Liver (tissue), 3 donors: Measurements from ENCODE around the gene VRK2.

ENCODE experiments used
- CTCF ChIP-seq: fragments of 150-350 bp; IDR thresholded peaks from 2 replicates; pipeline ENCODE4 v1.5.1; 2017; ENCODE audit warnings: improper control_type of control experiment, low read depth, low read length; ENCODE audit not compliant: missing input control
- GABPA ChIP-seq, 2 donors: IDR thresholded peaks in 1 of 2; conservative IDR thresholded peaks in 1 of 2; 2 replicates each; pipeline ENCODE4 v1.6.1; 2016; ENCODE audit warnings: antibody characterized with exemption in 2 of 2, mild to moderate bottlenecking in 1 of 2, moderate library complexity in 1 of 2
- HNF4A ChIP-seq, 2 donors: conservative IDR thresholded peaks; 2 replicates each; pipeline ENCODE4 v1.6.1; 2016; ENCODE audit warnings: antibody characterized with exemption in 2 of 2, mild to moderate bottlenecking in 2 of 2
- JUND ChIP-seq, 2 donors: IDR thresholded peaks; 2 replicates each; pipeline ENCODE4 v1.6.1; 2016; ENCODE audit warnings: antibody characterized with exemption in 2 of 2
- MAX ChIP-seq: IDR thresholded peaks from 2 replicates; pipeline ENCODE4 v1.6.1; 2016; ENCODE audit warnings: antibody characterized with exemption
- NR2F2 ChIP-seq: IDR thresholded peaks from 2 replicates; pipeline ENCODE4 v1.6.1; 2016; ENCODE audit warnings: antibody characterized with exemption
- REST ChIP-seq: IDR thresholded peaks from 2 replicates; pipeline ENCODE4 v1.6.1; 2016; ENCODE audit warnings: antibody characterized with exemption, mild to moderate bottlenecking
- RXRA ChIP-seq, 2 donors: IDR thresholded peaks; 2 replicates each; pipeline ENCODE4 v1.6.1; 2017 to 2018; ENCODE audit warnings: antibody characterized with exemption in 2 of 2, mild to moderate bottlenecking in 1 of 2
- SP1 ChIP-seq: IDR thresholded peaks from 2 replicates; pipeline ENCODE4 v1.6.1; 2018; ENCODE audit warnings: antibody characterized with exemption, mild to moderate bottlenecking
- TAF1 ChIP-seq: conservative IDR thresholded peaks from 2 replicates; pipeline ENCODE4 v1.6.1; 2016; ENCODE audit warnings: antibody characterized with exemption, mild to moderate bottlenecking
- YY1 ChIP-seq: IDR thresholded peaks from 2 replicates; pipeline ENCODE4 v1.6.1; 2016; ENCODE audit warnings: antibody characterized with exemption, mild to moderate bottlenecking
- TF ChIP-seq, protein P1 (sequence below): IDR thresholded peaks from 2 replicates; pipeline ENCODE4 v1.6.1; 2016; ENCODE audit warnings: antibody characterized with exemption
- TF ChIP-seq, protein P2 (sequence below): IDR thresholded peaks from 2 replicates; pipeline ENCODE4 v1.6.1; 2016; ENCODE audit warnings: antibody characterized with exemption
- donor health status: healthy.
- donor health status: healthy.

DNA sequence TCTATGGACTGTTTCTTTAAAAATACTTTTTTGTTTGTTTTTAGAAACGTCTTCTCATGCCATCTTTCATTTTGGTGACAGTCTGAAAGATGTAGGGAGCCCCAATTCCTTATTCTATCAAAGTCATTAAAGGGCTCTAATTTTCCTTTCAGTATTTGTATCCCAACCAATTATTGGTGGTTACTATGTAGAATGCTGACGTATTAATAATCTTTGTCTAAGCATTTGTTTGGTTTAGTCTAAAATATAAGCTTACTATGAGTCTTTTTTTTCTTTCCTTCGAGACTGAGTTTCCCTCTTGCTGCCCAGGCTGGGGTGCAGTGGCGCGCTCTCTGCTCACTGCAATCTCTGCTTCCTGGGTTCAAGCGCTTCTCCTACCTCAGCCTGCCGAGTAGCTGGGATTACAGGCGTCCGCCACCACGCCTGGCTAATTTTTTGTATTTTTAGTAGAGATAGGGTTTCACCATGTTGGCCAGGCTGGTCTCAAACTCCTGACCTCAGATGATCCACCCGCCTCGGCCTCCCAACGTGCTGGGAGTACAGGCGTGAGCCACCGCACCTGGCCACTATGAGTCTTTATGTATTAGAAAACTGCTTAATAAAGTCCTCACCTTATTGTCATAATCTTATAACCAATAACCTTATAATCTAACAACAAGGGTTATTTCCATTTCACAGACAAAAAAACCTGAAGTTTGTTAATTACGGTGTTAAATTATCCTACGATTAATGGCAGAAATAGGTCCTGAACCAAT, 849 bp upstream of the VRK2 start:
- TF ChIP-seq CTCF (no peak), REST (no peak), SP1 (no peak), TAF1 (no peak), YY1 (no peak), MAX (no peak), JUND (IDR thresholded peaks at IDR 0.05) (no peak), GABPA (IDR thresholded peaks at IDR 0.05 in 1 of 2, conservative IDR thresholded peaks at IDR 0.05 in 1 of 2) (no peak), NR2F2 (no peak), RXRA (IDR thresholded peaks at IDR 0.05) (no peak), HNF4A (conservative IDR thresholded peaks at IDR 0.05) (no peak)
- TF ChIP-seq, protein P1, sequence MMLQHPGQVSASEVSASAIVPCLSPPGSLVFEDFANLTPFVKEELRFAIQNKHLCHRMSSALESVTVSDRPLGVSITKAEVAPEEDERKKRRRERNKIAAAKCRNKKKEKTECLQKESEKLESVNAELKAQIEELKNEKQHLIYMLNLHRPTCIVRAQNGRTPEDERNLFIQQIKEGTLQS = no peak
- TF ChIP-seq, protein P2, sequence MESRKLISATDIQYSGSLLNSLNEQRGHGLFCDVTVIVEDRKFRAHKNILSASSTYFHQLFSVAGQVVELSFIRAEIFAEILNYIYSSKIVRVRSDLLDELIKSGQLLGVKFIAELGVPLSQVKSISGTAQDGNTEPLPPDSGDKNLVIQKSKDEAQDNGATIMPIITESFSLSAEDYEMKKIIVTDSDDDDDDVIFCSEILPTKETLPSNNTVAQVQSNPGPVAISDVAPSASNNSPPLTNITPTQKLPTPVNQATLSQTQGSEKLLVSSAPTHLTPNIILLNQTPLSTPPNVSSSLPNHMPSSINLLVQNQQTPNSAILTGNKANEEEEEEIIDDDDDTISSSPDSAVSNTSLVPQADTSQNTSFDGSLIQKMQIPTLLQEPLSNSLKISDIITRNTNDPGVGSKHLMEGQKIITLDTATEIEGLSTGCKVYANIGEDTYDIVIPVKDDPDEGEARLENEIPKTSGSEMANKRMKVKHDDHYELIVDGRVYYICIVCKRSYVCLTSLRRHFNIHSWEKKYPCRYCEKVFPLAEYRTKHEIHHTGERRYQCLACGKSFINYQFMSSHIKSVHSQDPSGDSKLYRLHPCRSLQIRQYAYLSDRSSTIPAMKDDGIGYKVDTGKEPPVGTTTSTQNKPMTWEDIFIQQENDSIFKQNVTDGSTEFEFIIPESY = no peak
